ENCODE data around the gene ARX.

DNA sequence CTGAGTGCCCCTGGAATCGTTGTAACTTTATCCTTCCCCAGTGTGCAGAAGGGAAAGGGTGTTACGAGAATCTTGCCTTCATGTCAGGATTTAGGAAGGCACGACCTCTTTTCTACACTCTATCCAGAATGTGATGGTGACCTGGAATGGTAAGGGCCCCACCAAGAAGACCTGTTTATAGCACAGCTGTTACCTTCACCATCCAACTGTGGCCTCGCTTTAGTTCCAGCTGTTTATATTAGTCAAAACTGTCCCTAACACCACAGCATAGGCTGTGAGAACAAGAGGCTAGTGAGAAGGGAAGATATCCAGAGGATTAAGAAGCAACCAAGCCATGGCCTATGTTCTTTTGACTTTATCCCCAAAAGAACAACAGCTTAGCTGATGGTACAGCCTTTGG lies 28.0 kb downstream of the ARX start:
- TF ChIP-seq EZH2 (IDR thresholded peaks at IDR 0.05; ENCODE audit: borderline replicate concordance) (no peak), EZH2phosphoT487 (IDR thresholded peaks at IDR 0.05; ENCODE audit: low read depth, severe bottlenecking, unreplicated experiment) (no peak)
- TF ChIP-seq, protein P1, sequence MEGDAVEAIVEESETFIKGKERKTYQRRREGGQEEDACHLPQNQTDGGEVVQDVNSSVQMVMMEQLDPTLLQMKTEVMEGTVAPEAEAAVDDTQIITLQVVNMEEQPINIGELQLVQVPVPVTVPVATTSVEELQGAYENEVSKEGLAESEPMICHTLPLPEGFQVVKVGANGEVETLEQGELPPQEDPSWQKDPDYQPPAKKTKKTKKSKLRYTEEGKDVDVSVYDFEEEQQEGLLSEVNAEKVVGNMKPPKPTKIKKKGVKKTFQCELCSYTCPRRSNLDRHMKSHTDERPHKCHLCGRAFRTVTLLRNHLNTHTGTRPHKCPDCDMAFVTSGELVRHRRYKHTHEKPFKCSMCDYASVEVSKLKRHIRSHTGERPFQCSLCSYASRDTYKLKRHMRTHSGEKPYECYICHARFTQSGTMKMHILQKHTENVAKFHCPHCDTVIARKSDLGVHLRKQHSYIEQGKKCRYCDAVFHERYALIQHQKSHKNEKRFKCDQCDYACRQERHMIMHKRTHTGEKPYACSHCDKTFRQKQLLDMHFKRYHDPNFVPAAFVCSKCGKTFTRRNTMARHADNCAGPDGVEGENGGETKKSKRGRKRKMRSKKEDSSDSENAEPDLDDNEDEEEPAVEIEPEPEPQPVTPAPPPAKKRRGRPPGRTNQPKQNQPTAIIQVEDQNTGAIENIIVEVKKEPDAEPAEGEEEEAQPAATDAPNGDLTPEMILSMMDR (IDR thresholded peaks at IDR 0.05; ENCODE audit: poor library complexity): no peak

All from hepatocyte (in vitro differentiated cells).